Measurements from ENCODE around the gene CAMK2B.
A peak's percentile ranks its signal among the peaks of the same experiment; 100 is the strongest.

DNA sequence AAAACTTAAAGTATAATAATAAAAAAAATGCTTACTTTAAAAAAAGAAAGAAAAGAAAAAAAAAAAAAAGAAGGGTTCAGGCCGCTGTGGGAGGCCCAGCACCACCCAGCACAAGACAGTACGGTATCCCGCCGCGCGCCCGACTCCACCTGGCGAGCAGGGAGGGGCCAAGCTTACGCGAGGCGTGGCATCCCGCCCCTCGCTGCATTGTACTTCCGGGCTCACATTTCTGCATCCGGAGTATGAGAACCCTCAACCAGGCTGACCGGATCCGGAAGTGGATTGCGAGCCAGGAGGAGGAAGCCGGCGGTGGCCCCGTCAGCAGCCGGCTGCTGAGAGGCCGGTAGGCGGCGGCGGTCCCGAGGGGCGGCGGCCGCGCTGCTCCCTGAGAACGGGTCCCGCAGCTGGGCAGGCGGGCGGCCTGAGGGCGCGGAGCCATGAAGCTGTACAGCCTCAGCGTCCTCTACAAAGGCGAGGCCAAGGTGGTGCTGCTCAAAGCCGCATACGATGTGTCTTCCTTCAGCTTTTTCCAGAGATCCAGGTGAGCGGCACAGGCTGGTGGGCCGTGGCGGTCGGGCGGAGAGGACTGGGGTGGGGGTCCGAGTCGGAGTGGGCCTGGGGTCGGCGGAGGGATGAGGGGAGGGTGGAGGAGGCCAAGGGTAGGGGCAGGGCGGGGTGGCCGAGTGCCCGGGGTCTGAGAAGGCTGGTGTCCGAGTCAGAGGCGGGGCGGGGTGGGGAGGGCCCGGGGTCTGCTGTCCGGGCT lies 124.5 kb downstream of the CAMK2B start, which contains the start of gene YKT6:
- TF ChIP-seq POLR2A (IDR thresholded peaks at IDR 0.05), result peak in 1 of 2 donors; percentile 76
- TF ChIP-seq CTCF (IDR thresholded peaks at IDR 0.05), result peak in 5 of 6 experiments; percentile 38 to 74 (median 63)

All from thyroid gland (tissue), 4 donors.